Fibroblast of lung (primary cell): Measurements from ENCODE around the gene GLIS1. TPM values are rescaled to one million over a fixed set of nuclear protein-coding genes. Genes with fewer than 3 reads are reported as not detected.

Experiments used
- DNase-seq, 2 donors: peaks; one replicate each; pipeline versions ENCODE4 v3.0.0 to v3.0.0-alpha.2; 2010; ENCODE audit warnings: low read depth in 2 of 2
- H2AFZ ChIP-seq: 2 replicates; pipeline ENCODE4 v1.5.1; 2012; ENCODE audit warnings: low read length, control low read depth, inconsistent platforms
- H3K27ac ChIP-seq: 2 replicates; pipeline ENCODE4 v1.5.1; 2011; ENCODE audit warnings: low read length, control low read depth; ENCODE audit not compliant: insufficient read depth
- H3K27me3 ChIP-seq: 2 replicates; pipeline ENCODE4 v1.5.1; 2011; ENCODE audit warnings: mild to moderate bottlenecking, low read length; ENCODE audit not compliant: control insufficient read depth, insufficient read depth
- H3K36me3 ChIP-seq: 2 replicates; pipeline ENCODE4 v1.5.1; 2011; ENCODE audit warnings: low read length; ENCODE audit not compliant: control insufficient read depth, insufficient read depth
- H3K4me1 ChIP-seq: 2 replicates; pipeline ENCODE4 v1.5.1; 2011; ENCODE audit warnings: low read length; ENCODE audit not compliant: control insufficient read depth, insufficient read depth; ENCODE audit errors: extremely low read depth
- H3K4me2 ChIP-seq: 2 replicates; pipeline ENCODE4 v1.5.1; 2011; ENCODE audit warnings: low read length, control low read depth; ENCODE audit not compliant: insufficient read depth; ENCODE audit errors: extremely low read depth
- H3K4me3 ChIP-seq, 4 experiments: fragments of 200-600 bp in 1 of 4; sonication (generic) in 1 of 4; replicated peaks in 1 of 4; 2 replicates each; pipeline ENCODE4 v1.5.1; 2011 to 2016; ENCODE audit warnings: low read length in 4 of 4, low read depth in 3 of 4, mild to moderate bottlenecking in 3 of 4, control low read depth in 2 of 4, inconsistent platforms in 1 of 4, mixed read lengths in 1 of 4; ENCODE audit not compliant: insufficient read depth in 1 of 4; ENCODE audit errors: control extremely low read depth in 1 of 4
- H3K79me2 ChIP-seq: 2 replicates; pipeline ENCODE4 v1.5.1; 2012; ENCODE audit warnings: mild to moderate bottlenecking, low read length, inconsistent platforms; ENCODE audit not compliant: control insufficient read depth, insufficient read depth
- H3K9ac ChIP-seq: 2 replicates; pipeline ENCODE4 v1.5.1; 2011; ENCODE audit warnings: mild to moderate bottlenecking, low read length, control low read depth; ENCODE audit not compliant: insufficient read depth
- H3K9me3 ChIP-seq: 2 replicates; pipeline ENCODE4 v1.5.1; 2012; ENCODE audit warnings: low read depth, low read length; ENCODE audit not compliant: control insufficient read depth, insufficient read depth
- H4K20me1 ChIP-seq: 2 replicates; pipeline ENCODE4 v1.5.1; 2011; ENCODE audit warnings: low read length; ENCODE audit not compliant: control insufficient read depth, insufficient read depth; ENCODE audit errors: extremely low read depth
- CTCF ChIP-seq, 2 donors: IDR thresholded peaks in 1 of 2; conservative IDR thresholded peaks in 1 of 2; 1 replicate in 1 of 2; 2 replicates in 1 of 2; pipeline ENCODE4 v1.5.1; 2011 to 2012; ENCODE audit warnings: low read length in 2 of 2, control low read depth in 1 of 2, inconsistent platforms in 1 of 2, low read depth in 1 of 2, mild to moderate bottlenecking in 1 of 2
- EZH2 ChIP-seq: IDR thresholded peaks from 2 replicates; pipeline ENCODE4 v1.5.1; 2012; ENCODE audit warnings: low read length, control low read depth, mild to moderate bottlenecking; ENCODE audit errors: missing control alignments
- polyA plus RNA-seq, 2 donors: library from polyadenylated mRNA; depleted of rRNA in 1 of 2; stranded (reverse) in 1 of 2; unstranded in 1 of 2; fragments of >200 nt; gene quantifications; 2 replicates each; pipeline ENCODE4 v1.2.1, GENCODE V29; 2011 to 2012; ENCODE audit warnings: missing spikeins in 1 of 2
- total RNA-seq: library from RNA; depleted of rRNA; stranded (reverse); fragments of >200 nt; gene quantifications from 2 replicates; pipeline ENCODE4 v1.2.1, GENCODE V29; 2014

GLIS1 gene
- total and polyA plus RNA-seq, 2 donors (not counting 1 experiment from before 2014, with no cell fraction given): under 0.01 to 0.05 TPM

- Histone ChIP-seq H3K36me3 (no peaks in the 10 kb centered on the region), H3K4me1 (no peaks in the 10 kb centered on the region), H3K4me3 (no peak overlapping the region), H3K9me3 (no peaks in the 10 kb centered on the region), H3K27ac (no peak overlapping the region), H3K79me2 (no peaks in the 10 kb centered on the region), H4K20me1 (no peaks in the 10 kb centered on the region), H3K27me3 (no peaks in the 10 kb centered on the region), H3K4me2 (no peak overlapping the region), H2AFZ (no peak overlapping the region), H3K9ac (no peak overlapping the region)
- DNase-seq: peak; percentile 57 to 82
- TF ChIP-seq CTCF (conservative IDR thresholded peaks at IDR 0.05 in 1 of 2, IDR thresholded peaks at IDR 0.05 in 1 of 2; ENCODE audit: low read depth in 1 of 2, low read length in 2 of 2) (peak; percentile 82 to 83), EZH2 (no peak)
These were observed 15.7 kb upstream of the GLIS1 start for GRCh38 chr1:53754484-53755312.

- H3K4me1 ChIP-seq: no peaks in the 10 kb centered on the region
- H3K4me2 ChIP-seq: no peak overlapping the region
- H3K9ac ChIP-seq: no peak overlapping the region
- H3K36me3 ChIP-seq: no peaks in the 10 kb centered on the region
- no peaks in the 10 kb centered on the region for H3K79me2 ChIP-seq
- peaks cover 7% of the 10 kb centered on the region for H3K27me3 ChIP-seq
- no peak overlapping the region for H3K27ac ChIP-seq
- no peaks in the 10 kb centered on the region for H4K20me1 ChIP-seq
- no peak for TF ChIP-seq EZH2
- no peak for TF ChIP-seq CTCF (conservative IDR thresholded peaks at IDR 0.05 in 1 of 2, IDR thresholded peaks at IDR 0.05 in 1 of 2; ENCODE audit: low read depth in 1 of 2, low read length in 2 of 2)
- H2AFZ ChIP-seq: no peak overlapping the region
- no peaks in the 10 kb centered on the region for H3K9me3 ChIP-seq
- no peak for DNase-seq
- H3K4me3 ChIP-seq: no peak overlapping the region
These were observed 13.3 kb upstream of the GLIS1 start for GRCh38 chr1:53752281-53752680.

- DNase-seq: no peak
- H3K4me1 ChIP-seq: no peaks in the 10 kb centered on the region
- no peaks in the 10 kb centered on the region for H3K36me3 ChIP-seq
- no peaks in the 10 kb centered on the region for H4K20me1 ChIP-seq
- no peak overlapping the region for H3K9ac ChIP-seq
- H3K27ac ChIP-seq: no peak overlapping the region
- H3K9me3 ChIP-seq: no peaks in the 10 kb centered on the region
- TF ChIP-seq CTCF (conservative IDR thresholded peaks at IDR 0.05 in 1 of 2, IDR thresholded peaks at IDR 0.05 in 1 of 2; ENCODE audit: low read depth in 1 of 2, low read length in 2 of 2): no peak
- TF ChIP-seq EZH2: no peak
- H2AFZ ChIP-seq: no peak overlapping the region
- H3K4me3 ChIP-seq: no peak overlapping the region
- peaks cover 7% of the 10 kb centered on the region for H3K27me3 ChIP-seq
- no peaks in the 10 kb centered on the region for H3K79me2 ChIP-seq
- H3K4me2 ChIP-seq: no peak overlapping the region
These were observed 8.9 kb upstream of the GLIS1 start for GRCh38 chr1:53747841-53748240.
